H1 (cell line): ENCODE data around the gene NDUFB4. TPM values are rescaled to one million over a fixed set of nuclear protein-coding genes. Genes with fewer than 3 reads are reported as not detected.

Source experiments
- CTCF ChIA-PET: fragments of 300-600 bp; sonication (Branson Sonifier 250); formaldehyde crosslinking; loops from one replicate; lab custom pipeline; 2021; ENCODE audit not compliant: partially characterized antibody; lab: Charles Lee
- POLR2A ChIA-PET: fragments of 300-600 bp; sonication (Branson Sonifier 250); formaldehyde crosslinking; loops from one replicate; lab custom pipeline; 2021; ENCODE audit warnings: inconsistent platforms; ENCODE audit not compliant: partially characterized antibody; lab: Charles Lee
- DNase-seq, 2 experiments: peaks; one replicate each; pipeline versions ENCODE4 v3.0.0 to v3.0.0-alpha.2; 2010 to 2022; ENCODE audit warnings: low spot score in 2 of 2, low read depth in 1 of 2, mixed read lengths in 1 of 2
- FAIRE-seq: peaks from 2 replicates; lab custom pipeline; 2011; peaks lifted over from hg19 to GRCh38; lab: Jason Lieb, UNC
- H2AFZ ChIP-seq: 2 replicates; pipeline ENCODE4 v1.8.1; 2012; ENCODE audit warnings: low read length, inconsistent platforms
- H2AK5ac ChIP-seq: 2 replicates; pipeline ENCODE4 v1.6.1; 2013; ENCODE audit warnings: low read depth, low read length
- H2BK120ac ChIP-seq: replicated peaks from 2 replicates; pipeline ENCODE3; 2013; ENCODE audit warnings: low read depth, low read length, inconsistent platforms
- H2BK12ac ChIP-seq: 2 replicates; pipeline ENCODE4 v1.6.1; 2013; ENCODE audit warnings: low read depth, low read length
- H2BK15ac ChIP-seq: 2 replicates; pipeline ENCODE4 v1.6.1; 2013; ENCODE audit warnings: low read length
- H2BK20ac ChIP-seq: 2 replicates; pipeline ENCODE4 v1.6.1; 2013; ENCODE audit warnings: low read length
- H2BK5ac ChIP-seq: 2 replicates; pipeline ENCODE4 v1.6.1; 2013; ENCODE audit warnings: low read depth, low read length
- H3K14ac ChIP-seq: 2 replicates; pipeline ENCODE4 v1.6.1; 2013; ENCODE audit warnings: inconsistent platforms; ENCODE audit not compliant: insufficient read length
- H3K18ac ChIP-seq: 2 replicates; pipeline ENCODE4 v1.6.1; 2013; ENCODE audit warnings: low read length; ENCODE audit errors: extremely low read depth
- H3K23ac ChIP-seq: 2 replicates; pipeline ENCODE4 v1.6.1; 2013; ENCODE audit warnings: inconsistent platforms; ENCODE audit not compliant: insufficient read length
- H3K23me2 ChIP-seq: 2 replicates; pipeline ENCODE4 v1.6.1; 2013; ENCODE audit warnings: low read depth, low read length
- H3K27ac ChIP-seq: 2 replicates; pipeline ENCODE4 v1.6.1; 2011; ENCODE audit warnings: low read depth, low read length, inconsistent platforms
- H3K27me3 ChIP-seq, 4 experiments: replicated peaks in 1 of 4; 1 replicate in 1 of 4; 2 replicates in 3 of 4; pipeline versions ENCODE4 v1.6.1 to v1.8.1; 2011 to 2013; ENCODE audit warnings: low read length in 3 of 4, mild to moderate bottlenecking in 3 of 4, inconsistent platforms in 2 of 4, mixed read lengths in 2 of 4, moderate library complexity in 1 of 4; ENCODE audit not compliant: control insufficient read depth in 3 of 4, insufficient read depth in 3 of 4; ENCODE audit errors: extremely low read depth in 1 of 4
- H3K36me3 ChIP-seq, 4 experiments: 2 replicates each; pipeline versions ENCODE4 v1.6.1 to v1.8.1; 2011 to 2013; ENCODE audit warnings: mild to moderate bottlenecking in 4 of 4, low read length in 3 of 4, moderate library complexity in 2 of 4, control low read depth in 1 of 4, inconsistent platforms in 1 of 4; ENCODE audit not compliant: insufficient read depth in 4 of 4, control insufficient read depth in 2 of 4
- H3K4ac ChIP-seq: replicated peaks from 2 replicates; pipeline ENCODE3; 2013; ENCODE audit warnings: low read length, low read depth, mixed read lengths, inconsistent platforms; ENCODE audit not compliant: insufficient read length
- H3K4me1 ChIP-seq, 4 experiments: replicated peaks in 1 of 4; 1 replicate in 1 of 4; 2 replicates in 3 of 4; pipeline versions ENCODE4 v1.6.1 to v1.8.1; 2011 to 2013; ENCODE audit warnings: low read length in 3 of 4, inconsistent platforms in 2 of 4, mixed read lengths in 1 of 4; ENCODE audit not compliant: insufficient read depth in 4 of 4, control insufficient read depth in 3 of 4
- H3K4me2 ChIP-seq, 2 experiments: 2 replicates each; pipeline versions ENCODE4 v1.6.1 to v1.8.1; 2011 to 2013; ENCODE audit warnings: low read depth in 2 of 2, low read length in 2 of 2, control low read depth in 1 of 2, inconsistent platforms in 1 of 2, mild to moderate bottlenecking in 1 of 2; ENCODE audit not compliant: insufficient read depth in 1 of 2
- H3K4me3 ChIP-seq, 4 experiments: fragments of 200-600, 300-600 bp in 1 of 4; sonication (generic), shearing (Covaris generic), sonication (Bioruptor Twin) in 1 of 4; 2 replicates each; pipeline versions ENCODE4 v1.5.1 to v1.8.1; 2011 to 2016; ENCODE audit warnings: low read length in 4 of 4, low read depth in 3 of 4, control low read depth in 2 of 4, inconsistent platforms in 2 of 4, mild to moderate bottlenecking in 2 of 4, mixed read lengths in 1 of 4, moderate library complexity in 1 of 4; ENCODE audit not compliant: insufficient read depth in 2 of 4; ENCODE audit errors: extremely low read depth in 1 of 4
- H3K56ac ChIP-seq: replicated peaks from 2 replicates; pipeline ENCODE3; 2013; ENCODE audit warnings: low read depth, mild to moderate bottlenecking, mixed read lengths, low read length, inconsistent platforms; ENCODE audit not compliant: insufficient read length
- H3K79me1 ChIP-seq: 2 replicates; pipeline ENCODE4 v1.6.1; 2013; ENCODE audit warnings: low read depth, low read length, control low read depth
- H3K79me2 ChIP-seq, 2 experiments: 2 replicates each; pipeline versions ENCODE4 v1.6.1 to v1.8.1; 2012 to 2013; ENCODE audit warnings: low read length in 2 of 2, mild to moderate bottlenecking in 2 of 2, inconsistent platforms in 1 of 2; ENCODE audit not compliant: insufficient read depth in 2 of 2, control insufficient read depth in 1 of 2
- H3K9ac ChIP-seq, 4 experiments: replicated peaks in 1 of 4; 1 replicate in 1 of 4; 2 replicates in 3 of 4; pipeline versions ENCODE4 v1.6.1 to v1.8.1; 2011 to 2013; ENCODE audit warnings: low read depth in 3 of 4, low read length in 3 of 4, control low read depth in 2 of 4, mild to moderate bottlenecking in 2 of 4, moderate library complexity in 2 of 4, inconsistent platforms in 1 of 4; ENCODE audit errors: extremely low read depth in 1 of 4
- H3K9me3 ChIP-seq, 2 experiments: 2 replicates each; pipeline versions ENCODE4 v1.6.1 to v1.8.1; 2012 to 2013; ENCODE audit warnings: mild to moderate bottlenecking in 2 of 2, moderate library complexity in 2 of 2, control low read depth in 1 of 2, inconsistent platforms in 1 of 2, low read depth in 1 of 2, low read length in 1 of 2, mixed read lengths in 1 of 2; ENCODE audit not compliant: insufficient read depth in 2 of 2
- H4K20me1 ChIP-seq, 2 experiments: replicated peaks in 1 of 2; 2 replicates each; pipeline versions ENCODE3 to v1.8.1; 2011 to 2013; ENCODE audit warnings: inconsistent platforms in 2 of 2, low read length in 2 of 2, mild to moderate bottlenecking in 1 of 2; ENCODE audit not compliant: insufficient read depth in 2 of 2, control insufficient read depth in 1 of 2
- H4K5ac ChIP-seq: 2 replicates; pipeline ENCODE4 v1.6.1; 2013; ENCODE audit warnings: low read length, low read depth, mixed read lengths, inconsistent platforms; ENCODE audit not compliant: insufficient read length
- H4K8ac ChIP-seq: 2 replicates; pipeline ENCODE4 v1.8.0; 2013; ENCODE audit warnings: mild to moderate bottlenecking, moderate library complexity, low read length, inconsistent platforms; ENCODE audit not compliant: insufficient read depth; ENCODE audit errors: extremely low read depth
- H4K91ac ChIP-seq: replicated peaks from 2 replicates; pipeline ENCODE3; 2013; ENCODE audit warnings: low read length, mixed read lengths, inconsistent platforms; ENCODE audit not compliant: insufficient read length
- CEBPB ChIP-seq: IDR thresholded peaks from 2 replicates; pipeline ENCODE4 v1.6.1; 2012; ENCODE audit warnings: low read depth, low read length
- CHD2 ChIP-seq: IDR thresholded peaks from 2 replicates; pipeline ENCODE4 v1.6.1; 2012; ENCODE audit warnings: low read length, improper control_type of control experiment
- CTBP2 ChIP-seq: IDR thresholded peaks from 2 replicates; pipeline ENCODE4 v1.7.0; 2011; ENCODE audit warnings: borderline replicate concordance, mild to moderate bottlenecking, moderate library complexity, mixed read lengths, low read length; ENCODE audit not compliant: insufficient read depth, insufficient read length
- JUND ChIP-seq: IDR thresholded peaks from 2 replicates; pipeline ENCODE4 v1.6.1; 2011; ENCODE audit warnings: mild to moderate bottlenecking, improper control_type of control experiment, low read length
- POLR2A ChIP-seq, 2 experiments: IDR thresholded peaks; 1 replicate in 1 of 2; 2 replicates in 1 of 2; pipeline ENCODE4 v1.6.1; 2011; ENCODE audit warnings: low read depth in 2 of 2, low read length in 2 of 2, mild to moderate bottlenecking in 2 of 2; ENCODE audit errors: control extremely low read depth in 1 of 2
- POLR2AphosphoS5 ChIP-seq: IDR thresholded peaks from 2 replicates; pipeline ENCODE4 v1.6.1; 2011; ENCODE audit warnings: low read depth, low read length
- TBP ChIP-seq: IDR thresholded peaks from 2 replicates; pipeline ENCODE4 v1.6.1; 2011; ENCODE audit warnings: low read depth, low read length, improper control_type of control experiment
- WGBS, 2 experiments: shearing (Covaris generic) in 1 of 2; methylation state at CpG; one replicate each; pipeline versions ENCODE4 v1.1.6 to v1.1.7; 2013 to 2015; ENCODE audit warnings: low lambda C conversion rate in 2 of 2, mixed read lengths in 2 of 2, inconsistent platforms in 1 of 2, low coverage in 1 of 2, missing lambda C conversion rate in 1 of 2; ENCODE audit not compliant: insufficient replicate concordance in 2 of 2, insufficient coverage in 1 of 2, insufficient read length in 1 of 2; ENCODE audit errors: extremely low coverage in 1 of 2, missing lambda C conversion rate in 1 of 2; 5-methylcytosine and 5-hydroxymethylcytosine counted together
- polyA plus RNA-seq, 7 experiments: library from polyadenylated mRNA; depleted of rRNA in 3 of 7; stranded (reverse) in 5 of 7; unstranded in 2 of 7; fragments of >200 nt in 5 of 7; fragments of 200-250 nt in 2 of 7; gene quantifications; 1 replicate in 5 of 7; 2 replicates in 1 of 7; 4 replicates in 1 of 7; pipeline versions ENCODE4 v1.2.1 to v1.2.3, GENCODE V29; 2011 to 2013; ENCODE audit warnings: missing spikeins in 2 of 7, mixed read lengths in 2 of 7
- total RNA-seq: library from RNA; stranded (reverse); fragmentation: NEBNext Ultra II Directional; extraction: Animal tissue kit (Norgen Biotek cat#: 25700); gene quantifications from 2 replicates; pipeline ENCODE4 v1.2.1, GENCODE V29; 2021
- TF ChIP-seq, protein P1 (sequence below): IDR thresholded peaks from 2 replicates; pipeline ENCODE4 v1.6.1; 2011; ENCODE audit warnings: low read length, improper control_type of control experiment
- TF ChIP-seq, protein P2 (sequence below): IDR thresholded peaks from 2 replicates; pipeline ENCODE4 v1.6.1; 2011; ENCODE audit warnings: low read depth, mild to moderate bottlenecking, low read length; ENCODE audit not compliant: insufficient read depth
- TF ChIP-seq, protein P3 (sequence below): IDR thresholded peaks from 2 replicates; pipeline ENCODE4 v1.6.1; 2012; ENCODE audit warnings: low read length, inconsistent platforms

Gene NDUFB4
- total and polyA plus RNA-seq, 2 of the 8 experiments (the other 6 are each of a cell fraction or from before 2014, with no cell fraction given): 184 to 382 TPM

DNA sequence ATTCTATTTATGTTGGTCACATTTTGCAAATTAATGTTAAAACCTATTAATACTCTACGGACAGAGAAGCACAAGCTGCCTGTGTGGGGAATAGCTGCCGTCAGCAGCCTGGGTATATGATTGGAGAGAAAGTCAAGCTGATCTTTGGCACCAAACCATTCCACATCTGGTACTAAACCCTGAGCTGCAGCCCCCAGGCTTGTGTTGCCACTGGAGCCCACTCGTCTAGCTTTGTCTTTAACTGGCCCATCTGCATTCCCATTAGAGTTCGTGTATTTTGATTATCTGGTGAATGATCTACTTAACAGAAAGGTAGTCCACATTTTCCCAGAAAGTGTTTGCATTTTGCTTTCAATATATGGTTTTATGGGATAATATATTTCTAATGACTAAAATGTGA lies 5.4 kb downstream of the NDUFB4 start:
- no peaks in the 10 kb centered on the region for H3K27me3 ChIP-seq
- no peaks in the 10 kb centered on the region for H3K23me2 ChIP-seq
- no peak for DNase-seq
- no peak overlapping the region for H2BK15ac ChIP-seq
- no peak overlapping the region for H4K8ac ChIP-seq
- no peak overlapping the region for H2BK20ac ChIP-seq
- 90% methylated on average over 4 of the region's 4 CpGs; no CpG with 5 or more reads in 1 of the 2 experiments for WGBS, 2 experiments
- H3K4ac ChIP-seq: no peak overlapping the region
- H3K4me2 ChIP-seq: no peak overlapping the region
- ChIA-PET POLR2A (interaction anchor here (1.5 kb wide), 1 partner anchor 140 kb away, joined by 3 read pairs; the partner anchor contains the start of genes GTF2E1 and RABL3), CTCF (interaction anchor here (1.0 to 1.2 kb wide), 2 partner anchors 40 to 71 kb away, joined by 3 read pairs; no protein-coding TSS in a partner anchor)
- no peak overlapping the region for H2BK120ac ChIP-seq
- no peak overlapping the region for H2BK5ac ChIP-seq
- H4K91ac ChIP-seq: no peak overlapping the region
- H2AK5ac ChIP-seq: no peak overlapping the region
- no peak overlapping the region for H3K23ac ChIP-seq
- peaks cover 0 to 34% of the 10 kb centered on the region in 2 experiments; a peak in 3 of 4 replicates for H3K79me2 ChIP-seq
- no peak overlapping the region for H3K56ac ChIP-seq
- H3K9me3 ChIP-seq: no peaks in the 10 kb centered on the region
- H2AFZ ChIP-seq: no peak overlapping the region
- FAIRE-seq: no peak
- peaks cover 0 to 2% of the 10 kb centered on the region in 2 experiments for H4K20me1 ChIP-seq
- peaks cover 0 to 6% (median 0%) of the 10 kb centered on the region in 4 experiments; a peak in 4 of 7 replicates for H3K4me1 ChIP-seq
- H3K18ac ChIP-seq: no peak overlapping the region
- no peak overlapping the region for H3K9ac ChIP-seq
- H3K79me1 ChIP-seq: peaks cover 4% of the 10 kb centered on the region; the same call in 1 of the 2 replicates
- no peak overlapping the region for H3K4me3 ChIP-seq
- no peak overlapping the region for H3K14ac ChIP-seq
- H4K5ac ChIP-seq: no peak overlapping the region
- peaks cover 4 to 51% (median 26%) of the 10 kb centered on the region in 4 experiments; a peak in 6 of 8 replicates for H3K36me3 ChIP-seq
- no peak overlapping the region for H2BK12ac ChIP-seq
- no peak overlapping the region for H3K27ac ChIP-seq
- TF ChIP-seq POLR2A (IDR thresholded peaks at IDR 0.05; ENCODE audit: control extremely low read depth in 1 of 2, low read depth in 2 of 2, low read length in 2 of 2): no peak
- TF ChIP-seq, protein P1, sequence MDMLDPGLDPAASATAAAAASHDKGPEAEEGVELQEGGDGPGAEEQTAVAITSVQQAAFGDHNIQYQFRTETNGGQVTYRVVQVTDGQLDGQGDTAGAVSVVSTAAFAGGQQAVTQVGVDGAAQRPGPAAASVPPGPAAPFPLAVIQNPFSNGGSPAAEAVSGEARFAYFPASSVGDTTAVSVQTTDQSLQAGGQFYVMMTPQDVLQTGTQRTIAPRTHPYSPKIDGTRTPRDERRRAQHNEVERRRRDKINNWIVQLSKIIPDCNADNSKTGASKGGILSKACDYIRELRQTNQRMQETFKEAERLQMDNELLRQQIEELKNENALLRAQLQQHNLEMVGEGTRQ: no peak
- TF ChIP-seq POLR2AphosphoS5: no peak
- TF ChIP-seq, protein P2, sequence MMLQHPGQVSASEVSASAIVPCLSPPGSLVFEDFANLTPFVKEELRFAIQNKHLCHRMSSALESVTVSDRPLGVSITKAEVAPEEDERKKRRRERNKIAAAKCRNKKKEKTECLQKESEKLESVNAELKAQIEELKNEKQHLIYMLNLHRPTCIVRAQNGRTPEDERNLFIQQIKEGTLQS: no peak
- TF ChIP-seq, protein P3, sequence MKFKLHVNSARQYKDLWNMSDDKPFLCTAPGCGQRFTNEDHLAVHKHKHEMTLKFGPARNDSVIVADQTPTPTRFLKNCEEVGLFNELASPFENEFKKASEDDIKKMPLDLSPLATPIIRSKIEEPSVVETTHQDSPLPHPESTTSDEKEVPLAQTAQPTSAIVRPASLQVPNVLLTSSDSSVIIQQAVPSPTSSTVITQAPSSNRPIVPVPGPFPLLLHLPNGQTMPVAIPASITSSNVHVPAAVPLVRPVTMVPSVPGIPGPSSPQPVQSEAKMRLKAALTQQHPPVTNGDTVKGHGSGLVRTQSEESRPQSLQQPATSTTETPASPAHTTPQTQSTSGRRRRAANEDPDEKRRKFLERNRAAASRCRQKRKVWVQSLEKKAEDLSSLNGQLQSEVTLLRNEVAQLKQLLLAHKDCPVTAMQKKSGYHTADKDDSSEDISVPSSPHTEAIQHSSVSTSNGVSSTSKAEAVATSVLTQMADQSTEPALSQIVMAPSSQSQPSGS: no peak
- no peak for TF ChIP-seq CEBPB
- no peak for TF ChIP-seq CHD2
- no peak for TF ChIP-seq CTBP2
- no peak for TF ChIP-seq TBP
- TF ChIP-seq JUND: no peak
